Measurements from ENCODE around the gene TRIM71.

TRIM71 gene

GRCh38 chr3:32888739-32889138 is 70.9 kb downstream of the TRIM71 start:
- no peak for TF ChIP-seq CTCF (conservative IDR thresholded peaks at IDR 0.05; ENCODE audit: low read depth, low read length)
- no peak overlapping the region for H3K4me3 ChIP-seq (ENCODE audit: low read depth, low read length)
- DNase-seq (ENCODE audit: low read depth), result no peak

- no peak for TF ChIP-seq CTCF (conservative IDR thresholded peaks at IDR 0.05; ENCODE audit: low read depth, low read length)
- DNase-seq (ENCODE audit: low read depth), result no peak
Measured at GRCh38 chr3:32890420-32891276, 72.9 kb downstream of the TRIM71 start.

GRCh38 chr3:32891365-32891764 is 73.6 kb downstream of the TRIM71 start:
- no peak for DNase-seq (ENCODE audit: low read depth)
- TF ChIP-seq CTCF (conservative IDR thresholded peaks at IDR 0.05; ENCODE audit: low read depth, low read length), result no peak
- no peak overlapping the region for H3K4me3 ChIP-seq (ENCODE audit: low read depth, low read length)

More at GRCh38 chr3:32890420-32891276, 72.9 kb downstream of the TRIM71 start:
- no peak overlapping the region for H3K4me3 ChIP-seq (ENCODE audit: low read depth, low read length)

GRCh38 chr3:32892625-32893598 is 75.1 kb downstream of the TRIM71 start:
- no peak for DNase-seq (ENCODE audit: low read depth)
- no peak for TF ChIP-seq CTCF (conservative IDR thresholded peaks at IDR 0.05; ENCODE audit: low read depth, low read length)
- no peak overlapping the region for H3K4me3 ChIP-seq (ENCODE audit: low read depth, low read length)

GRCh38 chr3:32894977-32895376 is 77.2 kb downstream of the TRIM71 start:
- H3K4me3 ChIP-seq (ENCODE audit: low read depth, low read length), result no peak overlapping the region
- no peak for DNase-seq (ENCODE audit: low read depth)
- TF ChIP-seq CTCF (conservative IDR thresholded peaks at IDR 0.05; ENCODE audit: low read depth, low read length), result no peak

- TF ChIP-seq CTCF (conservative IDR thresholded peaks at IDR 0.05; ENCODE audit: low read depth, low read length), result no peak
- no peak for DNase-seq (ENCODE audit: low read depth)
Measured at GRCh38 chr3:32895701-32896100, 77.9 kb downstream of the TRIM71 start.

More at GRCh38 chr3:32895701-32896100, 77.9 kb downstream of the TRIM71 start:
- H3K4me3 ChIP-seq (ENCODE audit: low read depth, low read length), result no peak overlapping the region
